Left renal cortex interstitium (tissue), 4 donors: ENCODE results near the gene IKZF4. TPM values are rescaled to one million over a fixed set of nuclear protein-coding genes. Genes with fewer than 3 reads are reported as not detected.
"Not testable (repeated sequence)": the region's sequence is repeated elsewhere in the genome, so short reads cannot be mapped to it uniquely, and the experiment has no call there.

Source experiments
- DNase-seq, 4 donors: peaks; one replicate each; pipeline ENCODE4 v3.0.0-alpha.2; 2013; ENCODE audit warnings: low read depth in 4 of 4, low spot score in 2 of 4, missing footprints in 1 of 4
- polyA plus RNA-seq, 4 donors: library from polyadenylated mRNA; unstranded; fragments of 120-200 nt; gene quantifications; one replicate each; pipeline ENCODE4 v1.2.1, GENCODE V29; 2013; ENCODE audit not compliant: insufficient read length in 4 of 4

Gene IKZF4
- polyA plus RNA-seq, 4 donors = 13.9 to 26.8 (median 19.6) TPM

DNA sequence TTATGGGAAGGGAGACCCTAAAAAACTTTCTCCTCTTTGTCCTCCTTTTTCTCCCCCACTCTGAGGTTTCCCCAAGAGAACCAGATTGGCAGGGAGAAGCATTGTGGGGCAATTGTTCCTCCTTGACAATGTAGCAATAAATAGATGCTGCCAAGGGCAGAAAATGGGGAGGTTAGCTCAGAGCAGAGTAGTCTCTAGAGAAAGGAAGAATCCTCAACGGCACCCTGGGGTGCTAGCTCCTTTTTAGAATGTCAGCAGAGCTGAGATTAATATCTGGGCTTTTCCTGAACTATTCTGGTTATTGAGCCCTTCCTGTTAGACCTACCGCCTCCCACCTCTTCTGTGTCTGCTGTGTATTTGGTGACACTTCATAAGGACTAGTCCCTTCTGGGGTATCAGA lies 16.3 kb downstream of the IKZF4 start:
- no peak for DNase-seq

DNA sequence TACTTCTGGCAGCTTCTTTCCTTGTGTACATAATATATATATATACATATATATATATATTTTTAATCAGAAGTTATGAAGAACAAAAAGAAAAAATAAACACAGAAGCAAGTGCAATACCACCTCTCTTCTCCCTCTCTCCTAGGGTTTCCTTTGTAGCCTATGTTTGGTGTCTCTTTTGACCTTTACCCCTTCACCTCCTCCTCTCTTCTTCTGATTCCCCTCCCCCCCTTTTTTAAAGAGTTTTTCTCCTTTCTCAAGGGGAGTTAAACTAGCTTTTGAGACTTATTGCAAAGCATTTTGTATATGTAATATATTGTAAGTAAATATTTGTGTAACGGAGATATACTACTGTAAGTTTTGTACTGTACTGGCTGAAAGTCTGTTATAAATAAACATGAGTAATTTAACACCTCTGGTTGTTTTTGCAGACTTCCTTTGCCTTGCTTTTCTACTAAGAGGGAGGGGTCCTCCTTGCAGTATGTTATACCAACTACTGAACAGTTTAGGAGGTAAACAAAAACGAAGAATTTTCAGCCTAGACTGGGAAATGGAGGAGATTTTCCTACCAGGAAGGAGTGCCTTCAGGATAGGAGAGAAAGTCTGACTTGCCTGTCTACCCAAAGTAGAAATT lies 17.3 kb downstream of the IKZF4 start:
- DNase-seq = no peak

DNA sequence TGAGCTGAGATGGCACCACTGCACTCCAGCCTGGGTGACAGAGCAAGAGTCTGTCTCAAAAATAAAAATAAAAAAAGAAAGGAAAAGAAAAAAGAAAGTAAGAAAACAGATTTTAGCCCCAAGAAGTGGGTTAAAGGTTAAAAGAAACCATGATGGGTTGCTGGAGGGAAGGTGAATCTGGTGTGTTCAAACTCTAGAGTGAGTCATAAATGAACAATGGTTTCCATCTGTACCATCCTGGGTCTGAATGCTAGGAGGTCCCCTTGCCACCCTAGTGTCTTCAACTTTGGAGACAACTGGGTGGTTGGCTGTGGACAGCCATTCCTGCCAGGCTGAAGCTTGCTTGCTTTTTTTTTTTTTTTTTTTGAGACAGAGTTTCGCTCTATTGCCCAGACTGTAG lies 19.3 kb downstream of the IKZF4 start:
- DNase-seq = no peak

DNA sequence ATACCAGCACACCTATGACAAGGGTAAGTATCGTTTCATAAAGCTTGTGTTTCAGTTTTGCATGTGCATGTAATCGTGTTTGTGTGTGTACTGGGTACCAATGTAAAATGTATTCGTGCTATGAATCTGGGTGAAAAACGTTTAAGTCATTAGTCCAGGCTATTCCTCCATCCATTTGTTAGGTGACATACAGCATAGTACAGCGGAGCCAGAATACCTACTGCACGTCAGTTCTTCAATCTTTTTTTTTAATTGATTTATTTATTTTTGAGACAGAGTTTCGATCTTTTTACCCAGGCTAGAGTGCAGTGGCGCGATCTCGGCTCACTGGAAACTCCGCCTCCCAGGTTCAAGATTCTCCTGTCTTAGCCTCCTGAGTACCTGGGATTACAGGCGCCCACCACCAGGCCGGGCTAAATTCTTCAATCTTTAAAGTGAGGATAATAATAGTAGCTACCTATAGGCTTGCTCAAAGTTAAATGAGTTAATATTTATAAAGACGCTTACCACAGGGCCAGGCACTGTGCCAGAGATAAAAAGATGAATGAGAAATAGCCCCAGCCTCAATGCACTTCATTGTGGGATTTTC lies 20.2 kb downstream of the IKZF4 start:
- no peak for DNase-seq

DNA sequence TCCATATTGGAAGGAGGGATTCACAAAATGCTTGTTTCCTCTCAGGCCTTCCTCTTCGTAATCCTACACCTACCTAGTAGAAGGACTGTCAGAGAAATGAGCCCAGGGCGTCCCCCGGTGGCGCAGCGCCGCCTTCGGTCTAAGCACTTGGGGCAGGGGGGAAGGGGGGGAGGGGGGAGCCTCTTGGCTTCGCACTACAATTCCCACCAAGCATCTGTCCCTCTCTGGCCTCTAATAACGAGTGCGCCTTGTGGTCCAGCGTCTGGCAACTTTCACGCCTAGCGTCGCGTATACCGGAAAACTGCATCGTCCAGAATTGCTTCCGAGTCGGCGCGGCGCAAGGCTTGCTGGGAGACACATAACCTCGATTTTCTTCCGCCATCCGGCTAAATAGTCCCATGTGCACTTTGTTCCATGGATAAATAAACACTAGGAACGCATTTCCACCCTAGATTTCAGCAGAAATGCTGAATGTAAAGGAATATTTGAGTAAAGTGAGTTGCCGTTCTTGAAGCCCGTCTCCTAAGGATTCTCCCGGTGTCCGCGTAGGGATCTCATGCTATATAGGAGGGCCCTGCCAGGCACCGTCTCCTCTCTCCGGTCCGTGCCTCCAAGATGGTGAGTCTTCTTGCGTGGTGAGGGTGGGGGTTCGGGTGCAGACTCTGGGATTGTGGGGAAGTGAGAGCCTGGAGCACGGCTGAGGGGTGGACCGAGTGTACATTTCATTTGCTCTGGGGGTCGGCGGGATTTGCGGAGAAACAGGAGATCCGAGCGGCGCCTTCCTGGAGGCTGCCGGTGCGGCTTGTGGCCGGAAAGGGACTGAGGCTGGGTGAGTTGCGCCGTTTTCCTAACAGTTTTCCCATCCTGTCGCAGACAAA lies 20.9 kb downstream of the IKZF4 start, which contains the start of gene RPS26:
Gene RPS26, plus strand, starts transcription at position 367 of the 878 bp plus-strand sequence. Its CDS starts 249 bp downstream, at position 616.
- peak; percentile 98 to 100 (median 98) for DNase-seq

DNA sequence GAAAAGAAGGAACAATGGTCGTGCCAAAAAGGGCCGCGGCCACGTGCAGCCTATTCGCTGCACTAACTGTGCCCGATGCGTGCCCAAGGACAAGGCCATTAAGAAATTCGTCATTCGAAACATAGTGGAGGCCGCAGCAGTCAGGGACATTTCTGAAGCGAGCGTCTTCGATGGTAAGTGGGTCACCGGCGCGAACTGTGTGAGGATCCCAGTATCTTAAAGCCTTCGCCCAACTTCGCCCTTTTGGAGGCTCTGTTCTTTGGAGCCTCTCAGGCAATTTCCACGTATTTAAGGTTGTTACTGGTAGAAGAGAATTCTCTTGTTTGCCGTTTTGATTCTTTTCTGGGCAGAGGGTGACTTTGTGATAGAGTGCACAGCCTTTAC lies 21.6 kb downstream of the IKZF4 start:
- DNase-seq = not testable (repeated sequence)

DNA sequence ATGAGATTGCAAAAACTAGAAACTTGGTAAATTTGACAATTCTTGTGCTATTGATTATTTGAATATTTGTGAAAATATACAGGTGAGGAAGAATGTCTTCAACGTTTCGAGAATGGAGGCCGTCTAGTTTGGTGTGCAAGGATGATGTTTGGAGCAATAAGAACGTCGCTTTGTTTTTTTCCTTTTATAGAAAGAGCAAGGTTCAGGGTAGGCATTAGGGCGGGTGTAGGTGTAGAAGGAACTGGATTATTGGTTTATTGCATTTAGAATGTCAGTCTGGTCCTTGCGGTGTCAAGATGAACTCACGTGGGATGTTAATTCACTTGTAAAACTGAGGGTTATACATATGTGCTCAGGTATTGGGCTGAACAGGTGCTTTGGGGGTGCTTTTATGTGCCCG lies 22.0 kb downstream of the IKZF4 start:
- no peak for DNase-seq

DNA sequence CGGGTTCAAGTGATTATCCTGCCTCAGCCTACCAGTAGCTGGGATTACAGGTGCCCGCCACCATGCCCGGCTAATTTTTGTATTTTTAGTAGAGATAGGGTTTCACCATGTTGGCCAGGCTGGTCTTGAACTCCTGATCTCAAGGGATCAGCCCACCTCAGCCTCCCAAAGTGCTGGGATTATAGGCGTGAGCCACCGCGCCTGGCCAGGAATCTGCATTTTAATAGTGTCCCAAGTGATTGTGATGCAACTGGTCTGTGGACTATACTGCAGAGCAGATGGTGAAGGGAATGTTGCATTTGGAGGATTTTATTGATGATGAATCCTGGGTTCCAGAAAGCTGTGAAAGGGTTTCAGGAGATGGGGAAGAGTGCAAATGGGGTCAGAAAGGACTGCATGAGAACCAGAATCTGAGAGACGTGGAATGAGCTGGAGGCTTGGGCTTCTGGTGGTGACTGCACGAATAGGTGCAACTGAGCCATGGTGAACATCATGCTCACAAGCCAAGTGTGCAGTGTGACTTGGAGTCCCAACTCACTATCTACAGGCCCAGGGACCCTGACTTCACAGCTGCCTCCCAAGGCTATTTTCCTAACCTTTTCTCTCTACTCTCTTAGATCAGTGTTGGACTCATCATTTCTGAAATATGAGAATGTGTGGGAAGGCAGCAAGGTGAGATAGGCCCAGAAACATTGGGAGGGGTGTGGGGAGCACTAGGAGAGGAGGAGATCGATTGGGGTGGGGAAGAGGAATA lies 25.4 kb downstream of the IKZF4 start:
- no peak for DNase-seq

DNA sequence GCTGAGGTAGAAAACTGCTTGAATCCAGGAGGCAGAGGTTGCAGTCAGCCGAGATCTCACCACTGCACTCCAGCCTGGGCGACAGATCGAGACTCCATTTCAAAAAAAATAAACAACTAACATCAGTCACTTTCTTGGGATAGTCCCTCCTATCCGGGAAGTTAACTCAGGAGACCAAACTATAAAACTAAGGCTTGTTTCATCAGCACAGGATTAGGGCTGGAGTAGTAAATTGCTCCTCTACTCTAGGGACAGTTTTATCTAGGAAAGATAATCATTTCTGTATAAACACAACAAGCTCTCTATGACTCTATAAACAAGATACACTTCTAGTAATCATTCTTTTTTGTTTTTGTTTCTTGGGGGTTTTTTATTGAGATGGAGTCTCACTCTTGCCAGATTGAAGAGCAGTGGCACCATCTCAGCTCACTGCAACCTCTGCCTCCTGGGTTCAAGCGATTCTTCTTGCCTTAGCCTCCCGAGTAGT lies 32.6 kb downstream of the IKZF4 start:
- no peak for DNase-seq

DNA sequence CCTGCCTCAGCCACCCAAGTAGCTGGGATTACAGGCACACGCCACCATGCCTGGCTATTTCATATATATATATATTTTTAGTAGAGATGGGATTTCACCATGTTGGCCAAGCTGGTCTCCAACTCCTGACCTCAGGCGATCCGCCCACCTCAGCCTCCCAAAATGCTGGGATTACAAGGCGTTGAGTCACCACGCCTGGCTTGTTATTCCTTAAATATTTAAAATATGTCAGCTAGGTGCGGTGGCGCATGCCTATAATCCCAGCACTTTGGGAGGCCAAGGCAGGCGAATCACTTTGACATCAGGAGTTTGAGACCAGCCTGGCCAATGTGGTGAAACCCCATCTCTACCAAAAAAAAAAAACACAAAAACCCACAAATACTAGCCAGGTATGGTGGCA lies 39.1 kb downstream of the IKZF4 start:
- not testable (repeated sequence) for DNase-seq

DNA sequence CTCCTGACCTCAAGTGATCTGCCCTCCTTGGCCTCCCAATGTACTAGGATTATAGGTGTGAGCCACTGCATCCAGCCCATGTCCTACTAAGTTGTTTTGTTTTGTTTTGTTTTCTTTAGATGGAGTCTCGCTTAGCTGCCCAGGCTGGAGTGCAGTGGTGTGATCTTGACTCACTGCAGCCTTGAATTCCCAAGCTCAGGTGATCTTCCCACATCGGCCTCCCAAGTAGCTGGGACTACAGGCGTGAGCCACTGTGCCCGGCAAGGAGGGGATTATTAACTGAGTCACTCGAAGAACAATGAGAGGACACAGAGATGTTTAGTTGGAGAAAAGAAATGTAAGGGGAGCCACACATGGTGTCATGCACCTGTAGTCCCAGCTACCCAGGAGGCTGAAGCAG lies 41.1 kb downstream of the IKZF4 start:
- DNase-seq = no peak

DNA sequence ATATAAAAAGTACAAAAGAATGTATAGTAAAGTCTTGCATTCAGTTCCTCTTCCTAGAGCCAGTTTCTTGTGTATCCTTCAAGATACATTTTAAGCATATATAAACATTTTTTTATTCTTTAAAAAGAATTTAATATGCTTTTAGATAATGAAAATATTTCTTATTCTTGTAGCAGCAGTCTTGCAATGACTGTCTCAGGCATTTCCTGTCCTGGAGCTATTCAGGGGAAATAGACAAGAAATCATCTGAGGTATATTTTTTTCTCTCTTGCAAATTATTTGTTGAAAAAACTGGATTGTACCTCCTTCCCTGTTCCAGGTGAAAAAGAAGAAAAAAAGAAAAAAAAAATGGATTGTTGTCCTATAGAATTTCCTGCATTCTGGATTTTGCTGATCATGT lies 42.2 kb downstream of the IKZF4 start:
- no peak for DNase-seq

DNA sequence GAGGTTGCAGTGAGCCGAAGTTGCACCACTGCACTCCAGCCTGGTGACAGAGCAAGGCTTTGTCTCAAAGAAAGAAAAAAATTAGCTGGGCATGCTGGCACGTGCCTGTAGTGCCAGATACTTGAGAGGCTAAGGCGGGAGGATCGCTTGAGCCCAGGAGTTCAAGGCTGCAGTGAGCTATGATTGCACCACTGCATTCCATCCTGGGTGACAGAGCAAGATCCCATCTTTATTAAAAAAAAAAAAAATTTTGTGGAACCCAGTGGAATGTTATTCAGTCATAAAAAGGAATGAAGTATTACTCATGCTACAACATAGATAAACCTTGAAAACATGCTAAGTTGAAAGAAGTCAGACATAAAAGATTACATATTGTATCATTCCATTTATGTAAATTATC lies 50.8 kb downstream of the IKZF4 start:
- no peak for DNase-seq

DNA sequence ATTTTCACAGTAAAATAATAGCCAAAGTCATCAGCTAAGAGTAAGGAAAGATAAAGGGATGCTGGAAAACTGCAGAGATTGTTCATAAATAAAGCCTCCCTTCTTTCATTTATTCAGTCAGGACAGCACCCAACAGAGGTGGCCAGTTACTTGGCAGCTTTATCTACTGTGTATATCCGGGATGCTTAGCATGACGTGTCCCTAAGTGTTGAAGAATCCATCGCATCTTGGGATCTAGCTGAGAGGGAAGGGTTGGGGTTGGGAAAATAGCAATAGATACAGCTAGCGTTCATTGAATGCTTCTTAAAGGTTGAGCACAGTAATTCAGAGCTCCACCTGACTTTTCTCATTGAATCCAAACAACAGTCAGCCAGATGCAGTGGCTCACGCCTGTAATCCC lies 53.6 kb downstream of the IKZF4 start:
- DNase-seq = no peak

DNA sequence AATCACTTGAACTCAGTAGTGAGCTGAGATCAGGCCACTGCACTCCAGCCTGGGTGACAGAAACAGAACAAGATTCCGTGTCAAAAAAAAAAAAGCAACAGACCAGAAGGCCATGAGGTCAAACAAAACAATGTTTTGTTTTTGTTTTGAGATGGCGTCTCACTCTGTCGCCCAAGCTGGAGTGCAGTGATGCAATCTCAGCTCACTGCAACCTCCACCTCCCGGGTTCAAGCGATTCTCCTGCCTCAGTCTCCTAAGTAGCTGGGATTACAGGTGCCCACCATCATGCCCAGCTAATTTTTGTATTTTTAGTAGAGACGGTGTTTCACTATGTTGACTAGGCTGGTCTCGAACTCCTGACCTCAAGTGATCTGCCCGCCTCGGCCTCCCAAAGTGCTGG lies 57.1 kb downstream of the IKZF4 start:
- DNase-seq = not testable (repeated sequence)

DNA sequence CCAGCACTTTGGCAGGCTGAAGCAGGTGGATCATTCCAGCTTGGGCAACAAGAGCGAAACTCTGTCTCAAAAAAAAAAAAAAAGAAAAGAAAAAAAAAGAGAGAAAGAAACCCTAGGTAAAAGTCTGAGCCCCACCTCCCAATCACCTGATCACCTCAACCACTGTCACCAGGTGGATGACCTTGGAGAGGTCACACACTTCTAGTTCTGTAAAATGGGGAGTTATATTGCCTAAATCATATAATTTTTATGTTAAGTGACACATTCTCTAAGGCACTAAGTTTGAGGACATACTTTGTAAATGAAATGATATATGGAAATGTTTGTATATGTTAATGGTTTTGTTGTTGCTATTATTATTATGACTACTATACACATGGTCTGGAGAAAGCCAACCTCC lies 57.6 kb downstream of the IKZF4 start:
- DNase-seq = no peak

DNA sequence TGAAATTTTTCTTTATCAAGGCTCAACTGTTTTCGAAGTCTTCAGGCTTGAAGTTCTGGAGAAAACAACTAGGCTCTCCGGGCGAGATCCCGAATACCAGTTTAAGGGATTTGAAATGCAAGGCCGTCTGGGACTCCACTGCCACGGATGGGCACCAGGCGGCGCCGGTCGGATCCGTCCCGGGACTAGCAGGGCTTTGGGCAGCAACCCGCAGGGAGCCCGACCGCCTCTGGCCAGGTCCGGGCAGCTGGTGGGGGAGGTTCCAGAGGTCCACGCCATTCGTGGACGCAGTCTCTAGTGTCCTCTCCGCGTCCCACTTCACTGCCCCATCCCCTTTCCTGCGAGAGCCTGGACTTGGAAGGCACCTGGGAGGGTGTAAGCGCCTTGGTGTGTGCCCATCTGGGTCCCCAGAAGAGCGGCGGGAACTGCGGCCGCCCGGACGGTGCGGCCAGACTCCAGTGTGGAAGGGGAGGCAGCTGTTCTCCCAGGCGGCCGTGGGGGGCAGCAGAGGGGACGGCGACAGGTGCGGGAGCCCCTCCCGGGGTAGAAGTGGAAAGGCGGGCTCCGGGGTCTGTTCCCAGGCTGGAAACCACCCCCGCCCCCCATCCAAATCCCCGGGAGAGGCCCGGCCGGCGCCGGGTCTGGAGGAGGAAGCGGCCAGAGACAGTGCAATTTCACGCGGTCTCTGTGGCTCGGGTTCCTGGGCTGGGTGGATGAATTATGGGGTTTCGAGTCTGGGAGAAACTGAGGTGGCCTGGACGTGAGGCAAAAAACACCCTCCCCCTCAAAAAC lies 58.3 kb downstream of the IKZF4 start:
- peak; percentile 55 to 70 (median 66) for DNase-seq

DNA sequence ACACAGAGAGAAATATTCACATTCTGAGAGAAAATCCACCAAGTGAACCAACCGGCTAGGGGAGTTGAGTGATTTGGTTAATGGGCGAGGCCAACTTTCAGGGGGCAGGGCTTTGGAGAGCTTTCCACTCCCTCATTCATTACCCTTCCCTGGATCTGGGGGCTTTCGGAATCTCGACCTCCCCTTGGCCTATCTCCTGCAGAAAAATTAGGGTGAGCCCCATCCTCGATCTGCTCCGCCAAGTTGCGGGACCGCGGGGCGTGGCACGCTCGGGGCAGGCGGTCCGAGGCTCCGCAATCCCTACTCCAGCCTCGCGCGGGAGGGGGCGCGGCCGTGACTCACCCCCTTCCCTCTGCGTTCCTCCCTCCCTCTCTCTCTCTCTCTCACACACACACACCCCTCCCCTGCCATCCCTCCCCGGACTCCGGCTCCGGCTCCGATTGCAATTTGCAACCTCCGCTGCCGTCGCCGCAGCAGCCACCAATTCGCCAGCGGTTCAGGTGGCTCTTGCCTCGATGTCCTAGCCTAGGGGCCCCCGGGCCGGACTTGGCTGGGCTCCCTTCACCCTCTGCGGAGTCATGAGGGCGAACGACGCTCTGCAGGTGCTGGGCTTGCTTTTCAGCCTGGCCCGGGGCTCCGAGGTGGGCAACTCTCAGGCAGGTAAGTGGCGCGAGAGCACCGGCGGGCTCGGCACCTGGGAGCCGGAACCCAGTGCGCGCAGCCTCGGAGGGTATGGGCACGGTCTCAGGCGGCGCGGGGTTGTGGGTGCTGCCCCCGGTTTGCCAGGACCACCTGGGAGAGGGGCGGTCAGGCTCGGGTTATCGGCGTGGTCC lies 59.1 kb downstream of the IKZF4 start, which contains the start of gene ERBB3:
Gene ERBB3, plus strand, starts transcription at position 443 of the 833 bp plus-strand sequence. Its CDS starts 136 bp downstream, at position 579.
- DNase-seq = peak; percentile 52 to 73 (median 56)
